Activated CD4-positive, alpha-beta T cell treated with anti-CD3 and anti-CD28 coated beads for 36 hours (primary cell): ENCODE measurements around the gene SRRD. TPM values are rescaled to one million over a fixed set of nuclear protein-coding genes. Genes with fewer than 3 reads are reported as not detected.

Experiments
- ATAC-seq: fragments of 200-7000 bp; cut with Tn5 transposase; one replicate; pipeline ENCODE4 v1.10.0; 2021; ENCODE audit warnings: mild to moderate bottlenecking, moderate library complexity
- CTCF ChIA-PET: fragments of 350-600 bp; sonication (Branson Sonifier 250); formaldehyde crosslinking; loops from one replicate; lab custom pipeline; 2021; ENCODE audit warnings: antibody characterized with exemption; lab: Charles Lee
- POLR2A ChIA-PET: fragments of 350-600 bp; sonication (Branson Sonifier 250); formaldehyde crosslinking; loops from one replicate; lab custom pipeline; 2021; ENCODE audit warnings: antibody characterized with exemption, inconsistent platforms; lab: Charles Lee
- DNase-seq: peaks from one replicate; pipeline ENCODE4 v3.0.0-alpha.2; 2020
- H3K27ac Mint-ChIP-seq: one replicate; pipeline ENCODE4 v1.8.0; 2021; ENCODE audit warnings: mixed read lengths
- H3K27me3 Mint-ChIP-seq: one replicate; pipeline ENCODE4 v1.8.0; 2021; ENCODE audit warnings: mixed read lengths
- H3K36me3 Mint-ChIP-seq: one replicate; pipeline ENCODE4 v1.8.0; 2021; ENCODE audit warnings: low read depth, mixed read lengths
- H3K4me1 Mint-ChIP-seq: one replicate; pipeline ENCODE4 v1.8.0; 2021; ENCODE audit warnings: mixed read lengths
- H3K4me3 Mint-ChIP-seq: one replicate; pipeline ENCODE4 v1.8.0; 2021; ENCODE audit warnings: mild to moderate bottlenecking, moderate library complexity, mixed read lengths
- H3K9me3 Mint-ChIP-seq: one replicate; pipeline ENCODE4 v1.8.0; 2021; ENCODE audit warnings: low read depth, mixed read lengths
- intact Hi-C, 2 experiments: fragments of 100-400 bp; cut with DNase I in 1 of 2; cut with micrococcal nuclease in 1 of 2; formaldehyde crosslinking; loops; one replicate each; pipeline versions ENCODE4 v1.14.2 to v1.15.1; 2022 to 2024; cut with DNase I, micrococcal nuclease
- total RNA-seq, 2 experiments: library from RNA; stranded (reverse); gene quantifications; one replicate each; pipeline ENCODE4 v1.2.3, GENCODE V29; 2021

SRRD gene
- total RNA-seq, 2 experiments from 2014 or later, result 17.5 to 28.5 TPM

DNA sequence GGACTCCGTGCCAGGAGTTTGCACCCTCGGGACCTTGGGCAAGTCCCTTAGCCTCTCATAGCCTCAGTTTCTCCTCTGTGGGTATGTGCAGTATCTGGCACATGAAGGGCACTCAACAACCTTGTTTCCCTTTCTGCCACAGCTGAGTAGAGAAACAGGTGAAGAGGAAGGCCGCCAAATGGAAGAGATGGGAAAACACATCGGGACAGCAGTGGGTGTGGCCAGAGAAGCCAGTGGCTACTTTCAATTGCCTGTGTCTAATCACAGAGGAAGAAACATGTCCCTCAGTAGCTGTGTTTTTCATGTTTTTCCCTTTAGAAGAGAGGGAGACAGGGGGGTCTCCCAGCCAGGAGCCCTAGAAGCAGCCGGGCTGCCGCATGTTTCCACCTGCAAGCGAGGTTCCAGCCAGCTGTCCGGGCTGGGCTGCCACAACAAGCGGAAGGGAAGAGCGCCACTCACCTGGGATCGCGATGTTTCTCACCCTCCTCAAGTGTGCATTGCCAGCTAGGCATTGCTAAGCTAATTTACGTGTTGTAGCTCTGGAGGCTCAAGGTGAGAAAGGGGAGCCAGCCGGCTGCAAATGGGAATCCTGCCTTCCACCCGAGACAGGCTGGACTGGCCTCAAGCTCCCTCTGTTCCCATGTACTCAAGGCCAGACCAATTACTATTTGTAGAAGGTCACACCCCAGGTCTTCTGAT lies 38.0 kb upstream of the SRRD start:
- no peaks in the 10 kb centered on the region for H3K27me3 Mint-ChIP-seq
- no peak overlapping the region for H3K27ac Mint-ChIP-seq
- CTCF ChIA-PET, result interaction anchor here (1.1 kb wide), 1 partner anchor 57 kb away, joined by 3 read pairs; no protein-coding TSS in a partner anchor
- intact Hi-C loops, result no loop called here
- POLR2A ChIA-PET, result no interaction called here
- H3K36me3 Mint-ChIP-seq, result peaks cover 10% of the 10 kb centered on the region
- DNase-seq, result no peak
- H3K4me1 Mint-ChIP-seq, result no peaks in the 10 kb centered on the region
- H3K4me3 Mint-ChIP-seq, result no peak overlapping the region
- no peaks in the 10 kb centered on the region for H3K9me3 Mint-ChIP-seq
- no peak for ATAC-seq

DNA sequence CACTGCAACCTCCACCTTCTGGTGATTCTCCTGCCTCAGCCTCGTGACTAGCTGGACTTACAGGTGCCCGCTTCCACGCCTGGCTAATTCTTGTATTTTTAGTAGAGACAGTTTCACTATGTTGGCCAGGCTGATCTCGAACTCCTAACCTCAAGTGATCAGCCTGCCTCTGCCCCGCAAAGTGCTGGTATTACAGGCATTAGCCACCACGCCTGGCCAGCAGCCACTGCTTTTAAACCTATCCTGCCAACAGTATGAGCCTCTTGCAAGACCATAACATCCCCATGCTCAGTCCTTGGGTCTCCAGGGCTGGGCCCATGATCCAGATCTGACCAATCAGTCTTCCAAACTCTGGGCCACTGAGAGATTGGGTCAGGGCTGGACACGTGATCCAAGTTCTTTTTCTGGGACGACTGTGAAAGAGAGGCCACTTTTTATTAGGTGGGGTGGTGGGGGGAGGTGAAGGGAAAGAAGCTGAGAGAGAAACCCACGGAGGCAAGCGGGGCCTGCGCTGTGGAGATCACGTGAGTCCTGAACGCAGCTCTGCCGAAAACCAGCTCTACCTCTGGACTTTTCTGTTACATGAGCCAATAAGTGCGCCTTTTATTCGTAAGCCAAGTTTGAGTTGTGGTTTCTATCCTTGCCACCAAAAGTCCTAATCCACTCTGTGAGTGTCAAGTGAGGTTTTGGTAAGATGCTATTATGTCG lies 36.7 kb upstream of the SRRD start:
- intact Hi-C loops, result no loop called here
- DNase-seq (no peak), ATAC-seq (no peak)
- Mint-ChIP-seq H3K4me1 (no peaks in the 10 kb centered on the region), H3K27ac (no peak overlapping the region), H3K9me3 (no peaks in the 10 kb centered on the region), H3K27me3 (no peaks in the 10 kb centered on the region), H3K36me3 (peaks cover 16% of the 10 kb centered on the region), H3K4me3 (no peak overlapping the region)
- POLR2A ChIA-PET, result no interaction called here
- CTCF ChIA-PET, result interaction anchor here (1.1 kb wide), 1 partner anchor 58 kb away, joined by 3 read pairs; no protein-coding TSS in a partner anchor

DNA sequence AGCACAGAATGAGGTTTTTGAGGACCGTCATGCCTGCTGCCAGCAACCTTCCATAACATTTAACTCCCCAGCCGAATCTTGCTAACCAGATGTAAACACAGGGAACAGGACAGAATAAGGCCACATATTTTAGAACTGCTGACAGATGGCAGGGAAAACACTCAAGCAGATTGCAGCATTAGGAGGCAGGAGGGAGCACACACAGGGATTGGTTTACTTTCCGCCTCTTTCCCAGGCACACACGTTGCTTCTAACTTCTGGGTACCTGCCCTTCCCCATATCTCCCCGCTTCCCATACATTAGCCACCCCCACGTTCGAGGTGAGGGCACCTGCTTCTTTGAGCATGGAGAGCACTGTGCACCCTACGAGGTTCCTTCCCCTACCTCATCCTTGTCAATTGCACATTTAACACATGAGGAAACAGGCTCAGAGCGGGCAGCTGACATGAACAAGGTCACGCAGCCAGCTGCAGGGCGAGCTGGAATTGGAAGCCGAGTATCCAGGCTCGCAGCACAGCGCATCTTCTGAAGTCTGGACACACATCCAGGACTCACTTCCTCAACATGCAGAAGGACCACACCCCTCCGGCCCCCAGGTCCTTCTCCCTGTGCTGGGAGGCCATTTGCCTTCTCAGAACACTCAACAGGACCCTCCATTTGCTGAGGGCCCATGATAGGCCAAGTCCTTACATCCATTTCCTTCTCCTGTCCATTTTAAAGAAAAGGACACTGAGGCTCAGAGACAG lies 35.9 kb upstream of the SRRD start:
- Mint-ChIP-seq H3K27me3 (no peaks in the 10 kb centered on the region), H3K9me3 (no peaks in the 10 kb centered on the region), H3K27ac (peak overlapping the region; percentile 17), H3K36me3 (peaks cover 19% of the 10 kb centered on the region), H3K4me3 (no peak overlapping the region), H3K4me1 (no peaks in the 10 kb centered on the region)
- ChIA-PET CTCF (interaction anchor here (0.9 to 1.7 kb wide), 2 partner anchors 13 to 53 kb away, joined by 3 to 5 read pairs; no protein-coding TSS in a partner anchor), POLR2A (no interaction called here)
- DNase-seq, result no peak
- no peak for ATAC-seq
- intact Hi-C loops, result no loop called here

DNA sequence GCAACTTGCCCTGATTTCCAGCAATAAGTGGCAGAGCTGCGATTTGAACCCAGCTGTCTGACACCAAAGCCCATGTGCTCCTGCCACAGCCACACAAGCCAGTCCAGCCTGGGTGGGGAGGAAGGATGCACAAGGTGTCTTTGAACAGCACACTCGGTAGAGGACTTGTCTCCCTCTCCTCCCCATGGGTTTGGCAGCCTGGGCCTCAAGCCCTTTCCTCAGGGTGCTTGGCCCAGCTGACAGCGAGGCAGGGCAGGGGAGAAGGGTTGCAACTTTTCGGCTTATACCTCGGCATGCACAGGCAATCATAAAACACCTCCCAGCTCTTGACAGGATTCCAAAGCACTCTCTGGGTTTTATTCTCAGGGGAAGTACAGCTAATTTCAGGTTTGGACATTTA lies 35.3 kb upstream of the SRRD start:
- no peaks in the 10 kb centered on the region for H3K9me3 Mint-ChIP-seq
- no peaks in the 10 kb centered on the region for H3K4me1 Mint-ChIP-seq
- no peak overlapping the region for H3K27ac Mint-ChIP-seq
- CTCF ChIA-PET, result interaction anchor here (0.9 to 1.7 kb wide), 2 partner anchors 12 to 53 kb away, joined by 3 to 5 read pairs; no protein-coding TSS in a partner anchor
- no peak overlapping the region for H3K4me3 Mint-ChIP-seq
- intact Hi-C loops, result no loop called here
- no peaks in the 10 kb centered on the region for H3K27me3 Mint-ChIP-seq
- POLR2A ChIA-PET, result no interaction called here
- DNase-seq, result no peak
- no peak for ATAC-seq
- H3K36me3 Mint-ChIP-seq, result peaks cover 16% of the 10 kb centered on the region

DNA sequence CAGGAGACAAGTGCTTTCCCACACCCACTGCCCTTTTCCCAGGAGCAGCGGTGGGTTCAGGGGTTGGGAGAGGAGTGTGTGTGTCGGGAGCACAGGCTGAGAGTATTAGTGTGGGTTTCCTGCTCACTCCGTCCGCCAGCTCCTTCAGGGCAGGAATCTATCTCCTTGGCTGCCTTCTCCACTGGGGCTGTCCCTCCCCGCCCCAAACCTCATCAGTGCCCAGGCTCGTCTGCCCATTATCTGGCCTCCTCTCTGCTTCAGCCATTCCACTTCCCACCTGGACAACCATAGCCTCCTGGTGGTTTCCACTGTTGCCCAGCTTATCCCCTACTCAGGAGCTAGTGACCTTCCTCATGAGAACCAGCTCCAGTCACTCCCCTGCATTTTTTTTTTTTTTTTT lies 34.7 kb upstream of the SRRD start:
- no peak overlapping the region for H3K4me3 Mint-ChIP-seq
- intact Hi-C loops, result no loop called here
- no peaks in the 10 kb centered on the region for H3K9me3 Mint-ChIP-seq
- no peak overlapping the region for H3K27ac Mint-ChIP-seq
- DNase-seq (no peak), ATAC-seq (no peak)
- ChIA-PET CTCF (interaction anchor here (0.9 to 1.7 kb wide), 2 partner anchors 12 to 54 kb away, joined by 3 to 5 read pairs; no protein-coding TSS in a partner anchor), POLR2A (interaction anchor here (0.6 kb wide), 1 partner anchor 66 kb away, joined by 3 read pairs; no protein-coding TSS in a partner anchor)
- H3K27me3 Mint-ChIP-seq, result no peaks in the 10 kb centered on the region
- H3K36me3 Mint-ChIP-seq, result peaks cover 19% of the 10 kb centered on the region
- H3K4me1 Mint-ChIP-seq, result no peaks in the 10 kb centered on the region

DNA sequence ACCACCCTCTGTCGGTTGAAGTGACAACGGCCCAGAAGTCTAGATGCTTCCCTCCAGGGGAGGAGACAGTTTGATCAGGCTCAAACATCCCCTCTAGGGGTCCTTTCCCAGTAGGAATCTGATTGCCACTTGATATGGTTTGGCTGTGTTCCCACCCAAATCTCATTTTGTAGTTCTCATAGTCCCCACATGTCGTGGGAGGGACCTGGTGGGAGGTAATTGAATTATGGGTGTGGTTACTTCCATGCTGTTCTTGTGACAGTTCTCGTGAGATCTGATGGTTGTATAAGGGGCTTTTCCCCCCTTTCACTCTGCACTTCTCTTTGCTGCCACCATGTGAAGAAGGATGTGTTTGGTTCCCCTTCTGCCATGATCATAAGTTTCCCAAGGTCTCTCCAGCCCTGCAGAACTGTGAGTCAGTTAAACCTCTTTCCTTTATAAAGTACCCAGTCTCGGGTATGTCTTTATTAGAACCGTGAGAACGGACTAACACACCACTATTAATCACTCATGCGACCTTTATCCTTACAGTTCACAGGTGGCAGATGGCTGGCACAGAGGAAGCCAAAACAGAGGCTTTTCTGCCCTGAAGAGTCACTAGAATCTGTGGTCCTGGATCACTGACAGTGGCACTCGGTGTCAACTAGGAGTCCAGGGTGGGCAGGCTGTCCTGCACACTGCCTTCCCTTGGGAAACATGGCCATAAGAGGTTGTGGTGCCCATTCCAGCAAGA lies 33.1 kb upstream of the SRRD start:
- H3K27ac Mint-ChIP-seq, result no peak overlapping the region
- peaks cover 15% of the 10 kb centered on the region for H3K36me3 Mint-ChIP-seq
- ChIA-PET CTCF (no interaction called here), POLR2A (no interaction called here)
- DNase-seq, result no peak
- intact Hi-C loops, result no loop called here
- H3K27me3 Mint-ChIP-seq, result no peaks in the 10 kb centered on the region
- no peaks in the 10 kb centered on the region for H3K9me3 Mint-ChIP-seq
- ATAC-seq, result no peak
- H3K4me3 Mint-ChIP-seq, result no peak overlapping the region
- no peaks in the 10 kb centered on the region for H3K4me1 Mint-ChIP-seq

DNA sequence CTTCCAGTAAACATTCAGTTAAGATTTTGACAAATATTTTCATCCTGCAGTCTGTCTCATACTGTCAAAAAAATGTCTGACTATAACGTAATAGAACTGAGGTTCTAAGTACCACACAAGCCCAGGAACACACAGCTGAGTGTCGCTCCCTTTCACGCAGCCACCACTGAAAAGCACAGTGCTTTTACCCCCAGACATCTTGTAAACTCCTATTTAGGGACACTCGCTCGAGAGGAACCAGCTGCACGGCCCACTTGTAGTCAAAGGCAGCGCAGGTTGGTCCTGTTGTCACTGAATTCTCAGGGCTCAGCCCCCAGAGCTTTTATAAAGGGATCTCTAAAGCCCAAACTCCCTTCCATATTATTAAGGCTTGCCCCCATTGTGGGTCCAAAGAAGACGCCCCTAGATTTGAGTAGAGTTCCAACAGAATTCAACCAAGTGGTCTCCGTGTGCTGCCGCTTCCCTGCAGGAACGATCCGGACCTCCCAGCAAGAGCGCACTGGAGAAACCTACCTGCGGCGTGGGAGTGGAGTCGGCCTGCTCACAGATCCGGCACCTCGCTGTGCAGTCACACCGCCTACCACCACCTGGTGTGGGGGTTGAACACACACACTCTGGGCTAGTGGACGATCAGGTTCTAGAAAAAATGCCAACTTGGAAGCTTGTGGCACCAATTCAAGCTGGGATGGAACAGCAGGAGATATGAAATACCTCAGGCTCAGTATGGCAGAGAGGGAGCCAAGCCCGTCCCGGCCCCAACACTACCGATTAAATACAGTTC lies 31.3 kb upstream of the SRRD start:
- ChIA-PET CTCF (interaction anchor here (0.8 to 1.1 kb wide), 6 partner anchors 8 to 85 kb away, joined by 3 to 4 read pairs (median 4); no protein-coding TSS in a partner anchor), POLR2A (no interaction called here)
- ATAC-seq, result no peak
- no peak overlapping the region for H3K27ac Mint-ChIP-seq
- H3K4me3 Mint-ChIP-seq, result no peak overlapping the region
- H3K9me3 Mint-ChIP-seq, result no peaks in the 10 kb centered on the region
- H3K36me3 Mint-ChIP-seq, result peaks cover 23% of the 10 kb centered on the region
- H3K4me1 Mint-ChIP-seq, result no peaks in the 10 kb centered on the region
- DNase-seq, result no peak
- no peaks in the 10 kb centered on the region for H3K27me3 Mint-ChIP-seq
- intact Hi-C loops, result no loop called here

DNA sequence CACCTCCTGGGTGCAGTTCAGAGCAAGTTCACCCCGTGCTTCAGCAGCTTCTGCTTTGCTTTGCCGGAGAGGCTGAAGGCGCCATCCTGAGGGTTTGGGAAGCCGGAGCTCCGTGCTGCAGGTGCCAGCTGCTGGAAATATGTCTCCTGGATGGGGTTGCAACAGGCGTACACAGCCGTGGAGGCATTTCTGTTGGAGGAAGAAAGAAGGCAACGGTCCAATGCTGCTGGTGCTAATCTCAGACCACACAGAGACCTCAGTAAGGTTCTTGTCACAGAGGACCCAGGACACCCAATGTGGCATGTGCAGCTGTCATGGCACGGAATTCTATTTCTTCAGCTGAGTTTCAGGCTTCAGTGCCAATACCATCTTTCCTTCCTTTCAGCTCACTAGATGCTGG lies 30.5 kb upstream of the SRRD start:
- Mint-ChIP-seq H3K4me3 (no peak overlapping the region), H3K27ac (no peak overlapping the region), H3K36me3 (peaks cover 28% of the 10 kb centered on the region), H3K4me1 (no peaks in the 10 kb centered on the region), H3K9me3 (no peaks in the 10 kb centered on the region), H3K27me3 (no peaks in the 10 kb centered on the region)
- ChIA-PET POLR2A (no interaction called here), CTCF (interaction anchor here (0.8 to 1.1 kb wide), 2 partner anchors 9 to 86 kb away, joined by 3 to 4 read pairs; no protein-coding TSS in a partner anchor)
- DNase-seq (no peak), ATAC-seq (no peak)
- intact Hi-C loops, result no loop called here

DNA sequence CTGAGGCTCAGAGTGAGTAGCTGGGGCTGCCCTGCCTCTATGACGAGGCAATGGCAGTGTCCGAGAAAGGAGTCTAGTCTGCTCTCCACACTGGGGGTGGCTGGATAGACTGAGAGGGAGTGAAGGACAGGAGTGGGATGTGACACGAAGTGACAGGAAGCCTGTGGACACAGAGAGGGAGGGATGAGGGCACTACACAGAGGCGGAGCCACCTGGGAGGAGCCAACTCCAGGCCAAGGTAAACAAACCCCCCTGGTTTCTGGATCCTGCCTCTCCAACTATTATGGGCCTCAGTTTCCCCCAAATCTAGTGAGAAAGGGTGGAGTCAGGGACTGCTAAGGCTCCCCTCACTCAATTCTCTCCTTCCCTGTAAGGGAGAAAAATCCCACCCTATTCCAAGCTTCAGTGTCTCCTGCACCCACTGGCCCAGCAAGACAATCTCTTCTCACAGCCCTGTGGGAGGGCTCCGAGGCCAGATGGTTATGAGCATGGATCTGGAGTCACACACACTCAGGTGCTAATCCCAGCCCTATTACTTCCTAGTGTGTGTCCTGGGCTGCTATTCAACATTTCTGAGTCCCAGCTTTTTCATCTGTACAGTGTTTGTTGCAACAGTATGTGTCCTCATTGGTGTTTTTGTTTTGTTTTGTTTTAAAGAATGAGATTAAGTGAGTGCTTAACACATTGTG lies 29.7 kb upstream of the SRRD start:
- DNase-seq (no peak), ATAC-seq (no peak)
- intact Hi-C loops, result no loop called here
- ChIA-PET POLR2A (no interaction called here), CTCF (interaction anchor here (0.7 to 1.1 kb wide), 3 partner anchors 8 to 1024 kb away, joined by 3 to 4 read pairs (median 3); no protein-coding TSS in a partner anchor)
- Mint-ChIP-seq H3K27ac (no peak overlapping the region), H3K36me3 (peaks cover 31% of the 10 kb centered on the region), H3K27me3 (no peaks in the 10 kb centered on the region), H3K4me3 (no peak overlapping the region), H3K9me3 (no peaks in the 10 kb centered on the region), H3K4me1 (no peaks in the 10 kb centered on the region)
